GM21515 (cell line): ENCODE results near the gene PALLD.
"Not testable (repeated sequence)": the region's sequence is repeated elsewhere in the genome, so short reads cannot be mapped to it uniquely, and the experiment has no call there.

Experiments used
- ATAC-seq: cut with Tn5 transposase; IDR thresholded peaks from one replicate; pipeline ENCODE4 v1.9.1; 2021; ENCODE audit not compliant: unreplicated experiment

PALLD gene

GRCh38 chr4:168490711-168491110 lies 6.1 kb upstream of the PALLD start:
- no peak for ATAC-seq

GRCh38 chr4:168491563-168491962 lies 5.3 kb upstream of the PALLD start:
- no peak for ATAC-seq

GRCh38 chr4:168498251-168498650 lies 1.4 kb downstream of the PALLD start:
- no peak for ATAC-seq

DNA sequence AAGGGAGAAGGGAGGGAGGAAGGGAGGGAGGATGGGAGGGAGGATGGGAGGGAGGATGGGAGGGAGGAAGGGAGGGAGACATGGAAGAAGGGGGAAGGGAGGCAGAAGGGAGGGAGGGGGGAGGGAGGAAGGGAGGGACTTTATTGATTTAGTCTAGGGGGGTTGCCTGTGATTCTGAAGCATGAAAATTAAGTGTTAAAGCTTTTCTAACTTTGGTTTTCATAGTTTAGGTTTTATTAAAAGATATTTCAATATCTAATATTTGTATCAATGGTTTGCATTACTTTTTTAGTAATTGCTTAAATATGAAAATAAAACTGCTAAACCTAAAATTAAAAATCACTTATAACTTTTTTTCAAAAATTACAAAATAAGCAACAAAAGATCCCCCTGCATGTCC lies 2.4 kb downstream of the PALLD start:
- no peak for ATAC-seq

- no peak for ATAC-seq
Measured at GRCh38 chr4:168501407-168501806, 4.6 kb downstream of the PALLD start.

- no peak for ATAC-seq
Measured at GRCh38 chr4:168502861-168503260, 6.0 kb downstream of the PALLD start.

DNA sequence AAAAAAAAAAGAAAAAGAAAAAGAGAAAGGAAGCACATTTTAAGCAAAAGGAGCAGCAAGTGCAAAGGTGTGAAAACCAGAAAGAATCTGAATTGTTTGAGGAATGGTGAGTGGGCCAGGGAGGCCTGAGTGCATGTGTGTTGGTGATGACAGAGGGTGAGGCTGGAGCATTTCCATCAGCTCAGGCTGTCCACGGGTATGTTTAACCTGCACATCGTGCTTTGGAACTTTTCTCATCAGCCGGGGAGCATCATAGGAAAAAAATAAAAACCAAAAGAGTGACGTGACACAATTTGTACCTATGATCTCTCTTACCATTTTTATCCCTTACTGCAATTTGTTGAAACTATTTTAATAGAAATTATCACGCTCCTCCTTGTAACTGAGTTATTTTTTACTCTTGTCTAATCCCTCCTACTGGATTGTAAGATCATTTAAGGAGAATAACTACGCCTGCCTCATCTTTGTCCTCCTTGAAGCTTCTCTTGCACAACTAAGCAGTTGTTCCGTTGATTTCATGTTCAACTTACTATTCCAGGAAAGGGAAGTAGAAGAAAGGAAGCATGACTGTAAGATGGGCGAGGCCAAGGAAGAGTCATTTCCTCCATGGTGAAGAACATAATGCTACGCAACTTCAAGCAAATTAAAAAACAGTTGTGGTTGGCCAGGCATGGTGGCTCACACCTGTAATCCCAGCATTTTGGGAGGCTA lies 7.0 kb downstream of the PALLD start:
- ATAC-seq = no peak

- ATAC-seq = no peak
Measured at GRCh38 chr4:168504526-168504925, 7.7 kb downstream of the PALLD start.

- ATAC-seq = no peak
Measured at GRCh38 chr4:168506014-168506413, 9.2 kb downstream of the PALLD start.

GRCh38 chr4:168507178-168507815 lies 10.4 kb downstream of the PALLD start:
- no peak for ATAC-seq

GRCh38 chr4:168508683-168509082 lies 11.8 kb downstream of the PALLD start:
- no peak for ATAC-seq

DNA sequence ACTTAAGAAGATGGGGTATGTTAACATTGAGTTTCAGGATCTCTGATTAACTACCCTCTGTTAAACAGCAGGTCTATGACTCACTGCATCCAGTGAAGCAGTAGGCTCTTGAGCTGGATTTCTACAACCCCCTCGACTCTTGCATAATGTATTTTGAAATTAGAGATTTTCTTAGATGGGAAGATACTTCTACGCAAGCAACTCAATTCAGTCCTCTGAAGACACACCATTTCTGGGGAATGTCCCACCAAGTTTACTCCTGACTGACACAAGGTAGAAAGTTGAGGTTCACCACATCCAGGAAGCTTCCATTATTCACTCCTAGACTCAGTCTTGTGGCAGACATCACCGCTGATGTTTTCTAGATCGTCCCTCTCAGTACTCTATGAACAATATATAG lies 12.9 kb downstream of the PALLD start:
- ATAC-seq = no peak

- no peak for ATAC-seq
Measured at GRCh38 chr4:168511780-168512489, 15.1 kb downstream of the PALLD start.

GRCh38 chr4:168513826-168514225 lies 17.0 kb downstream of the PALLD start:
- not testable (repeated sequence) for ATAC-seq

GRCh38 chr4:168514249-168514852 lies 17.5 kb downstream of the PALLD start:
- ATAC-seq = no peak

DNA sequence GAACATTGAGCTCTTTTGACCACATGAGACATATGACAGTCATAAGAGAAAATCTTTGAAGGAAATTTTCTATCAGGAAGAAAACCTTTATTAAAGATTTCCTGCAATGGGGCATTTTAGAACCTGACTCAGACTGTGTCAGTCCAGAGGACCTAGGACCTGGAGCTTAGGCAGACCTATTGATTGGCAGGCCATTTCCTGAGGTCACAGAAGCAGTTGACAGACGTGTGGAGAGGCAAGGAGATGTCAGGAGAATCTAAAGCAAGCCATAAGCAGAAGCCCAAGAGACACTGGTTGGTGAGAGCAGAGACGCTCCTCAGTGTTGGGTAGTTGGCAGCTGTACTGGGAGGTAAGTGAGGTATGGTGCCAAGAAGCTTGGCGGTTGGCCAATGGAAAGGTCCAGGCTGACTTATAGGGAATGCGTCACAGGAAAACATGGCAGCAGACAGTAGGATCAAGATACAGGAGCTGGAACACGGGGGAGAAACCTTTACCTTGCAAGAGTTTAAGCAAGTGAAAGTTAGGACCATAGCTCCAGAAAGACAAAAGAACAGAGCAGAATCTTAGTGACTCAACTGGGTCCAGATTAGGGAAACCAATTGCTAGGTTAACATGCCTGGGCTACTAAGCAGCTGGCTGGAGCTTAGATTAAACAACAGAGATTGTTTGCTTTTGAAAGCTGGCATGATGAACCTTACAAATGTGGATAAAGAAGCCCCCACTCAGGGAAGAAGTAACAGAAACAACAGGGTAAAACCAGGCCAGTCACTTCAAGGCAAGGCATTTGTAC lies 18.6 kb downstream of the PALLD start:
- no peak for ATAC-seq

DNA sequence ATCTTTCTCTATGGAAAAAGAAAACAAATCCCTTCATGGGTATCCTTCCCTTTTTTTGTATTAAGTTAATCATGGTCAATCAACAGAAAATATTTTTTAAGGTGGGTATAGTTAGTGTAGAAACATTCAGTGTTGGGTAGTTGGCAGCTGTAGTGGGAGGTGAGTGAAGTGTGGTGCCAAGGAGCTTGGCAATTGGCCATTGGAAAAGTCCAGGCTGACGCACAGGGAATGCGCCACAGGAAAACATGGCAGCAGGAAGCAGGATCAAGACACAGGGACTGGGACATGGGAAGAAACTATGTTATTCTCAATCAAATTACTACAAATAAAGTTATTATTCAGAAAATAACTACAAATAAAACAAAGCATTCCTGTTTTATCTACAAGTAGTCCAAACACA lies 20.0 kb downstream of the PALLD start:
- no peak for ATAC-seq

DNA sequence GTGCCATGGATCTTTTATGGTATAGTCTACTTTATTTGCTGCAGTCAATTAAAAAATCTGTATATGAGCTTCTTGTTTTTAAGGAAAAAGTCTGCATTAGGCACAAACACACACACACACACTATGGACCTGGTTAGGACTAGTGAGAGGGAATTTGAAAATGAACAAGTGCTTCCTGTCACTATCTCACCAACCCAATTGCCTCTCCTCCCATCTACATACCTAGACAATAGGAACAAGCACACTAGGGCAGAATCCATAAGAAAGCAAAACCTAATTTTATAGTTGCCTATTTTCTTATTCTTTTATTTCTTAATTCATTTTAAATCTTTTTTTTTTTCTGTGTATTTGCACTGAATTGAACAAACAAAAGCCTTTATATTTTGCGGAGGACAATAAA lies 22.7 kb downstream of the PALLD start:
- no peak for ATAC-seq

DNA sequence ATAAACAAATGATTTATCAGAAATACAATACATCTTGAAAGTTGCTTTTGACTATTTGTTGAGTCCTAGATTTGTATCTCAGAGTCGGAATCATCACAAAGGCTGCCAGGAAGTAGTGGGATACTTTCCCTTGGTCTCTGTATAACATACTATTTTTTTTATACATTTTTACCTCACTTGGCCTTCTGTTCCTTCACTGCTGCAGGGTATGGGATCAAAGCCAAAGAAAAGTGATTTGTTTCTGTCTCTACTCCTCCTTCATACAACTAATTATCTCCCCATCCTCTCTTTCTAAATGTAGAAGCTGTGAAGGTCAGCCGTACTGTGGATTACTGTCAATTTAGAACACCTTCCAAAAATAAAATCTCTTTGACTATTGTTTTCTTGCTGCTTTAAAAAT lies 24.9 kb downstream of the PALLD start:
- ATAC-seq = no peak

DNA sequence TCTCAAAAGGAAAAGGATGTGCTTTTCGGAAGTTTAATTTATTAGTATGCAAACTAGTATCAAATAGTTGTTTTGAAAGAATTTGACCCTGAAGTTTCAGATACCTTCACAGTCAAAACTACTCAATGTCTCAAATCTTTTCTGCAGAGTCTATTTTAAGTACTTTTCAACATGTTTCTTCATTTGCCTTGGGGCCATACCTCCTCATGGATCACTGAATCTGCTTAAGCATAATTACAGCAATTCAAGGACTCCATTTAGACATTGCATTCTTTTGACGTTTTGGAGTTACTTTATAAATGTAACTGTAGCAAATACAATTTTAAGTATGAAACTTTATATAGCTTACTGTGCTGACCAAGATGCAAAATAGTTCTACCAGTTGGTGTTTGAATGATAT lies 25.5 kb downstream of the PALLD start:
- no peak for ATAC-seq
